ENCODE measurements around the gene NEK11. TPM values are rescaled to one million over a fixed set of nuclear protein-coding genes. Genes with fewer than 3 reads are reported as not detected.

NEK11 gene
- total and polyA plus RNA-seq, 9 of the 15 experiments (the other 6 are each of a cell fraction or from before 2014, with no cell fraction given) = 0.28 to 1.5 (median 0.87) TPM

- no peak for TF ChIP-seq ZBTB33 (CRISPR knock-in tag; IDR thresholded peaks at IDR 0.05)
- TF ChIP-seq ZC3H4 (CRISPR knock-in tag; IDR thresholded peaks at IDR 0.05; ENCODE audit: borderline replicate concordance) = no peak
- no peak for TF ChIP-seq GTF2A2 (tag; IDR thresholded peaks at IDR 0.05)
These were observed 211.8 kb downstream of the NEK11 start (continued) for GRCh38 chr3:131238496-131238895.

GRCh38 chr3:131239267-131239666, 212.6 kb downstream of the NEK11 start:
- CTCF ChIA-PET (ENCODE audit: low intra/inter-chr PET ratio) = no interaction called here
- intact Hi-C loops (cut with micrococcal nuclease) (no loop called here), in situ Hi-C loops (cut with MboI) (no loop called here)
- no peak overlapping the region for H3K27ac ChIP-seq (ENCODE audit: extremely low read depth, low read depth, low read length)
- 0% methylated on average over 2 of the region's 3 CpGs for WGBS (ENCODE audit: insufficient coverage, low coverage, missing lambda C conversion rate)
- no TSS peak for BruUV-seq (replicated peaks)
- H3K4me3 ChIP-seq = no peak overlapping the region
- no peak overlapping the region for H3K9ac ChIP-seq (ENCODE audit: insufficient read depth in 1 of 2, low read depth in 2 of 2, low read length in 2 of 2)
- no peaks in the 10 kb centered on the region for H3K4me1 ChIP-seq (replicated peaks in 1 of 2; ENCODE audit: control insufficient read depth in 2 of 2, insufficient read depth in 2 of 2, low read length in 2 of 2)
- POLR2A ChIA-PET = interaction anchor here (0.8 kb wide), 1 partner anchor 10 kb away, joined by 3 read pairs; no protein-coding TSS in a partner anchor
- H3K79me2 ChIP-seq (ENCODE audit: control insufficient read depth, insufficient read depth, low read length) = no peaks in the 10 kb centered on the region
- H3K9me1 ChIP-seq (ENCODE audit: control insufficient read depth, insufficient read depth, low read length) = no peaks in the 10 kb centered on the region
- no peak overlapping the region for H2AFZ ChIP-seq (ENCODE audit: low read depth, low read length)
- H3K4me2 ChIP-seq (ENCODE audit: insufficient read depth, low read length) = no peak overlapping the region
- no peaks in the 10 kb centered on the region for H3K36me3 ChIP-seq (ENCODE audit: control insufficient read depth, insufficient read depth, low read length)
- no peaks in the 10 kb centered on the region for H4K20me1 ChIP-seq (replicated peaks; ENCODE audit: control insufficient read depth, insufficient read depth, low read length)
- H3K9me3 ChIP-seq (replicated peaks; ENCODE audit: control insufficient read depth, insufficient read depth, low read depth, low read length) = no peaks in the 10 kb centered on the region
- no peak for DNase-seq (ENCODE audit: extremely low read depth in 1 of 4, low spot score in 3 of 4)
- TF ChIP-seq ZNF584 (CRISPR knock-in tag; IDR thresholded peaks at IDR 0.05; ENCODE audit: low read depth) = no peak
- TF ChIP-seq ZBTB7A (IDR thresholded peaks at IDR 0.05; ENCODE audit: borderline replicate concordance, control insufficient read depth, low read depth, low read length) = no peak
- no peak for TF ChIP-seq NR2C2 (CRISPR knock-in tag; IDR thresholded peaks at IDR 0.05)
- TF ChIP-seq NR2C2 (tag; IDR thresholded peaks at IDR 0.05) = no peak
- no peak for TF ChIP-seq KDM5B (IDR thresholded peaks at IDR 0.05; ENCODE audit: insufficient replicate concordance, low read depth, low read length)
- H3K27me3 ChIP-seq (ENCODE audit: control insufficient read depth in 2 of 2, insufficient read depth in 2 of 2, low read length in 2 of 2) = no peaks in the 10 kb centered on the region
- no peak for FAIRE-seq
- no peak for ATAC-seq
